Heart left ventricle (tissue), 13 donors: ENCODE results near the gene LCN10.
A peak's percentile ranks its signal among the peaks of the same experiment; 100 is the strongest.

Source experiments
- CTCF ChIP-seq, 12 donors: fragments of 200-600 bp; sonication (generic) in 4 of 12; IDR thresholded peaks; one replicate each; pipeline versions ENCODE4 v1.5.0 to v1.8.0; 2018 to 2022; ENCODE audit warnings: antibody characterized with exemption in 12 of 12, mild to moderate bottlenecking in 5 of 12
- POLR2A ChIP-seq, 2 donors: fragments of 450-650 bp; IDR thresholded peaks; one replicate each; pipeline ENCODE4 v1.6.1; 2017; ENCODE audit warnings: antibody characterized with exemption in 2 of 2, mild to moderate bottlenecking in 2 of 2, moderate library complexity in 2 of 2
- donor health status: ischemic (EF 13 %, LVEDD 7.1; RV severe dilation, severe dysfunction).
- donor health status: DM: no; HTN: yes; CAD: no.
- donor health status: DM: no; HTN: no; CAD: no.
- donor health status: ischemic (EF 25% LVEDD 6.9; RV normal size, moderate dysfunction).
- donor health status: ischemic (EF 25% LVEDD 5.7; RV mildly dilated, moderate dysfunction).
- donor health status: ischemic (EF 35%, LVEDD 5.7; RV mildly dilated, moderate dysfunction).
- donor health status: nonischemic (EF 11% LVEDD 7.7; RV severe dilation, severe dysfunction).
- donor health status: DM: yes; HTN: yes; CAD: no.
- donor health status: PGD.
- donor health status: ischemic (EF 29% LVEDD 5.4; RV normal size, mild dysfunction).
- donor health status: nonischemic (EF 23%, LVEDD 6.1; RV moderate dilation, normal function).

- TF ChIP-seq CTCF (IDR thresholded peaks at IDR 0.05), result peak in 9 of 12 donors; percentile 18 to 56 (median 35)
- no peak for TF ChIP-seq POLR2A (IDR thresholded peaks at IDR 0.05)
Measured at GRCh38 chr9:136726631-136727191, 16.0 kb downstream of the LCN10 start.
